Measurements from ENCODE around the gene TULP1.

GRCh38 chr6:35547676-35548075 is 35.0 kb upstream of the TULP1 start:
- TF ChIP-seq CTCF (conservative IDR thresholded peaks at IDR 0.05) (no peak), EZH2 (IDR thresholded peaks at IDR 0.05; ENCODE audit: low read depth) (no peak)

All from PC-9 (cell line).